Spleen (tissue), 7 donors: Measurements from ENCODE around the gene SYCN.

ENCODE experiments used
- CTCF ChIP-seq, 11 experiments: fragments of 200-600 bp in 7 of 11; fragments of 450-650 bp in 4 of 11; sonication (generic) in 4 of 11; IDR thresholded peaks in 8 of 11; conservative IDR thresholded peaks in 3 of 11; 1 replicate in 7 of 11; 2 replicates in 4 of 11; pipeline versions ENCODE4 v1.4.0 to v1.8.0; 2016 to 2021; ENCODE audit warnings: antibody characterized with exemption in 11 of 11, inconsistent platforms in 4 of 11, mild to moderate bottlenecking in 1 of 11
- POLR2A ChIP-seq, 3 donors: fragments of 450-650 bp; IDR thresholded peaks; one replicate each; pipeline ENCODE4 v1.5.1; 2017; ENCODE audit warnings: antibody characterized with exemption in 3 of 3, mild to moderate bottlenecking in 1 of 3
- POLR2AphosphoS5 ChIP-seq, 3 donors: sonication (generic); formaldehyde crosslinking; IDR thresholded peaks; one replicate each; pipeline ENCODE4 v1.5.1; 2017; ENCODE audit warnings: antibody characterized with exemption in 3 of 3
- donor health status: DM: no; HTN: no; CAD: no; lungs with moderate emphysema.
- donor health status: DM: no; HTN: no; CAD: no.
- donor health status: DM: no; HTN: no; CAD: no.

DNA sequence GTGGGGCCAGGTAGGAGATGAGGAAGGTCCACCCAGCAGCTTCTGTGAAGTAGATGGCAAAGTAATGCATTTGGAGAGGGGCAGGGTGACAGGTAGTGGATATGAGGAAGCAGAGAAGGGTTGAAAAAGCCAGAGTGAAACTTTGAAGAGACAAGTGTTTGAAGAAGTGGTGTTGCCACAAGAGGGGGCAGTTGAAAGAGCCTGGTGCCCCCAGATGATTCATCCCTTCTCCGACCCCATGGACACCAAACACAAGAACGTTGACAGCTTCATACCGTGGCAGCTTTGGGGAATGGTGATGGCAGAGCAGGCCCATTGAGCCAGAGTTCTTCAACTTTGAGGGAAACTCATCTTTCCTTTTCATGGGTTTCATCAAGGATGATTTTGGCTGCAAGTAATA lies 20.8 kb upstream of the SYCN start:
- TF ChIP-seq POLR2A (IDR thresholded peaks at IDR 0.05) (no peak), POLR2AphosphoS5 (IDR thresholded peaks at IDR 0.05) (no peak), CTCF (IDR thresholded peaks at IDR 0.05 in 8 of 11, conservative IDR thresholded peaks at IDR 0.05 in 3 of 11) (no peak)
